ENCODE measurements around the gene RBM38. TPM values are rescaled to one million over a fixed set of nuclear protein-coding genes. Genes with fewer than 3 reads are reported as not detected.

Gene RBM38
- total RNA-seq, 1 donor from 2014 or later, result 16.6 TPM

DNA sequence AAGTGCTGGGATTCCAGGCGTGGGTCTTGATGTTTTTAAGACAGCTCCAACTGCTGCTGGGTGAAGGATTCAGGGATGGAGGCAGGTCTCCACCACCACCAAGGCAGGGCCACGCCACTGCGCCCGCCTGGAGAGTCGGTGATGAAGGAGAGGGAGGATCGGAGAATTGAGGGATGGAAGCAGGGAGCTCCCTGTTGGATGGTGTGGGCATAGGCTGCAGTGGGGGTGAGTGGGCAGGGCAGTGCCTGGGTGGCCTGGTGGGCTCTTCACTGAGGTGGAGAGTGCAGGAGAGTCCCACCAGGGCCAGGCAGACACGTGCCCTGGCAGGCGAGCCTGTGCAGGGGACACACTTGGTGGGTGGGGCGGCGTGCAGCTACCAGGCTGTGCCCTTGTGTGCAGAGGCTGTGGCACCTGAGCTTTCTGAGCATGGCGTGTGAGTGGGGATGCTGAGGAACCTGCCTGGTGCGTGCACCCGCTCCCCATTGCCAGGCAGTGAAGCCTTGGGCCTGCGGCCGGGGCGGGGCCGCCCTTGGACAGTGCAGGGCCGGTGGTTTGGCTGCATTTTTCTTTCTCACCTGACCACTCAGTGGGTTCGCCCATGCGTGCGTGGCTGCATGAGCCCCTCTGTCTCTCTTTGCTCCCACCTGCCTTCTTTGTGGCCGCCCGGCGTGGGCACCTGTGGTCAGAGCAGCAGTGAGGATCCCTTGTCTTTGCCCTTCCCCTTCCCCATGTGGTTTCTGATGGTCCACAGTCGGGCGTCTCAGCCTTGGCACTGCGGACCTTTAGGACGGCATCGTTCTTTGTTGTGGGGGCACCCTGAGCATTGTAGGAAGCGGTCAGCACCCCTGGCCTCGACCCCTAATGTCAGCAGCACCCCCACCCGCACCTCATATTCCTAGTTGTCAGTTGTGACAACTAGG, 11.3 kb downstream of the RBM38 start:
- H3K27ac Mint-ChIP-seq (ENCODE audit: unreplicated experiment), result no peak overlapping the region
- H3K27me3 Mint-ChIP-seq (ENCODE audit: unreplicated experiment), result peaks cover 4% of the 10 kb centered on the region
- H3K4me1 Mint-ChIP-seq (ENCODE audit: low read depth, unreplicated experiment), result peaks cover 6% of the 10 kb centered on the region

DNA sequence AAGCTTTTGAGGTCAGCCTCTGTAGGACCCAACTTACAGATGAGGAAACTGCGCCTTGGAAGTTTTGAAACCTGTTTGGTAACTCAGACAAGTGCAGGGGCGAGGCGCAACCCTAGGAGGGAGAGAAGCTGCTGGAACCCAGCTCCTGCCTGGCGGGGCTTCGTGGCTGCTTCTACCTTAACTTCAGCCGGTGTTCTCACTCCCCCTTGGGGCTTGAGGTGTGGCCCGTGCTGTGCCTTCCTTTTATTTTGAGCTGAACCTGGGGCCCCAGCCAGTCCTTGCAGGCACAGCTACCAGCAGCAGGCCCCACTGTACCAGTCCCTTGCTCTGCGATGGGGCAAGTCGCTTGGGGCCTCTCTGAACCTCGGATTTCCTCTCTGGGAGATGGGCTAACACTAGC, 12.0 kb downstream of the RBM38 start:
- no peak overlapping the region for H3K27ac Mint-ChIP-seq (ENCODE audit: unreplicated experiment)
- H3K4me1 Mint-ChIP-seq (ENCODE audit: low read depth, unreplicated experiment), result peaks cover 6% of the 10 kb centered on the region
- peaks cover 3% of the 10 kb centered on the region for H3K9me3 Mint-ChIP-seq (ENCODE audit: unreplicated experiment)
- no peak overlapping the region for H3K4me3 Mint-ChIP-seq (ENCODE audit: unreplicated experiment)
- peaks cover 4% of the 10 kb centered on the region for H3K27me3 Mint-ChIP-seq (ENCODE audit: unreplicated experiment)
- TF ChIP-seq, protein P1, sequence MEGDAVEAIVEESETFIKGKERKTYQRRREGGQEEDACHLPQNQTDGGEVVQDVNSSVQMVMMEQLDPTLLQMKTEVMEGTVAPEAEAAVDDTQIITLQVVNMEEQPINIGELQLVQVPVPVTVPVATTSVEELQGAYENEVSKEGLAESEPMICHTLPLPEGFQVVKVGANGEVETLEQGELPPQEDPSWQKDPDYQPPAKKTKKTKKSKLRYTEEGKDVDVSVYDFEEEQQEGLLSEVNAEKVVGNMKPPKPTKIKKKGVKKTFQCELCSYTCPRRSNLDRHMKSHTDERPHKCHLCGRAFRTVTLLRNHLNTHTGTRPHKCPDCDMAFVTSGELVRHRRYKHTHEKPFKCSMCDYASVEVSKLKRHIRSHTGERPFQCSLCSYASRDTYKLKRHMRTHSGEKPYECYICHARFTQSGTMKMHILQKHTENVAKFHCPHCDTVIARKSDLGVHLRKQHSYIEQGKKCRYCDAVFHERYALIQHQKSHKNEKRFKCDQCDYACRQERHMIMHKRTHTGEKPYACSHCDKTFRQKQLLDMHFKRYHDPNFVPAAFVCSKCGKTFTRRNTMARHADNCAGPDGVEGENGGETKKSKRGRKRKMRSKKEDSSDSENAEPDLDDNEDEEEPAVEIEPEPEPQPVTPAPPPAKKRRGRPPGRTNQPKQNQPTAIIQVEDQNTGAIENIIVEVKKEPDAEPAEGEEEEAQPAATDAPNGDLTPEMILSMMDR (IDR thresholded peaks at IDR 0.05; ENCODE audit: partially characterized antibody, unreplicated experiment), result no peak
- no peak for DNase-seq
- no peaks in the 10 kb centered on the region for H3K36me3 Mint-ChIP-seq (ENCODE audit: unreplicated experiment)

More for the DNA sequence above, 11.3 kb downstream of the RBM38 start:
- TF ChIP-seq, protein P1 (IDR thresholded peaks at IDR 0.05; ENCODE audit: partially characterized antibody, unreplicated experiment), result no peak
- Mint-ChIP-seq H3K4me3 (ENCODE audit: unreplicated experiment) (no peak overlapping the region), H3K9me3 (ENCODE audit: unreplicated experiment) (peaks cover 4% of the 10 kb centered on the region), H3K36me3 (ENCODE audit: unreplicated experiment) (no peaks in the 10 kb centered on the region)
- no peak for DNase-seq

DNA sequence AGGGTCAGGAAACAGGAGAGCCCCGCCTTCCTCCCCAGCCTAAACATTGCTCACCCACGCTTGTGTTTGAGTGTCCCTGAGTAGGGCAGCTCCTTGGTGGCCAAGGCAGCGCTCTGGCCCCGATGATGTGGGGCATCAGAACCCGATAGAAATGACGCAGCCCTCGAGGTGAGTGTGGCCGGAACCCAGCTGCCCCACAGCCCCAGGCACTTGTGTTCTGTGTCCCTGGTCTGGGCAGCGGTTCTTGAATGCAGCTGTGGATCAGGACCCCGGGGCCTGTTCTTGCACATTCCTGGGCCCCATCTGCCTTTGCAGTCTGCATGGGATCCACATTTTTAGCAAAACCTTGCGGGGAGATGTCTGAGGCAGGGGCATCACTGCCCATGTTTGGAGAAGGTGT, 12.8 kb downstream of the RBM38 start:
- Mint-ChIP-seq H3K27ac (ENCODE audit: unreplicated experiment) (no peak overlapping the region), H3K4me1 (ENCODE audit: low read depth, unreplicated experiment) (peaks cover 4% of the 10 kb centered on the region)

DNA sequence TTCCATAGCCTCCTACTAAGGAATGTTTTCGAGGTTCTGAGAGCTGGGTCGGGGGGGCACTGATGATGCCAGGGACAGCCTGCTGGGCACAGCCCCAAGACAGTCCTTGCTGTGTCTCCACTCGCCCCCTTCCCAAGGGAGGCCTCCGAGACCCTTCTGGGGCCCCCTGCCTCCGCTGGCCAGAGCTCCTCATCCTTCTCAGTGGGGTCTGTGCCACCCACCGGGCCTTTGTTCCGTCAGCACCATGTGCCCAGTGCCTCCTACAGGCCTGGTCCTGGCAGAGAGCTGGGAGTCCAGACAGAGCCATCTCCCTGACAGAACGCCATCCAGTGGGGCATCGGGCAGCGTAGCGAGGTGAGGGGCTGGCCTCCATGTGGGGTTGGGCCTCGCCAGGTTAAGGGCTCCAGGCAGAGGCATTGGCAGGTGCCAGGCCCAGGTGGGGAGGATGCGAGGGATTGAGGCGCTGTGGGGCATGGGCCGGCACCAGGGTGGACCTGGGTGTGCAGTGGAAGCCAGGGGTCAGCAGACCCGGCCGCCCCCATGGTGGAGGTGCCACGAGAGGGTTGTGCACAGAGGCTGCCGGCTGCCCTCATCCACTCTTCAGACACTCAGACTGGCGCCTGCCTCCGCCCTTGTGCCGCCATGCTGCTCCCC, 13.3 kb downstream of the RBM38 start:
- Mint-ChIP-seq H3K27ac (ENCODE audit: unreplicated experiment) (no peak overlapping the region), H3K4me3 (ENCODE audit: unreplicated experiment) (no peak overlapping the region), H3K4me1 (ENCODE audit: low read depth, unreplicated experiment) (peaks cover 2% of the 10 kb centered on the region), H3K27me3 (ENCODE audit: unreplicated experiment) (peaks cover 4% of the 10 kb centered on the region), H3K9me3 (ENCODE audit: unreplicated experiment) (peaks cover 3% of the 10 kb centered on the region), H3K36me3 (ENCODE audit: unreplicated experiment) (no peaks in the 10 kb centered on the region)
- DNase-seq, result no peak
- TF ChIP-seq, protein P1 (IDR thresholded peaks at IDR 0.05; ENCODE audit: partially characterized antibody, unreplicated experiment), result no peak

More for the DNA sequence above, 12.8 kb downstream of the RBM38 start:
- TF ChIP-seq, protein P1 (IDR thresholded peaks at IDR 0.05; ENCODE audit: partially characterized antibody, unreplicated experiment), result no peak
- Mint-ChIP-seq H3K9me3 (ENCODE audit: unreplicated experiment) (peaks cover 3% of the 10 kb centered on the region), H3K4me3 (ENCODE audit: unreplicated experiment) (no peak overlapping the region), H3K27me3 (ENCODE audit: unreplicated experiment) (peaks cover 4% of the 10 kb centered on the region), H3K36me3 (ENCODE audit: unreplicated experiment) (no peaks in the 10 kb centered on the region)
- no peak for DNase-seq

Data from glutamatergic neuron (in vitro differentiated cells).